ENCODE results near the gene PIK3C2G. TPM values are rescaled to one million over a fixed set of nuclear protein-coding genes. Genes with fewer than 3 reads are reported as not detected.

Gene PIK3C2G
- total RNA-seq, 1 experiment from 2014 or later: not detected

- ChIA-PET CTCF (no interaction called here), POLR2A (no interaction called here), RAD21 (ENCODE audit: low non-redundant PET in 1 of 2, low total read pairs in 2 of 2, uncharacterized antibody in 2 of 2, unreplicated experiment in 2 of 2) (no interaction called here)
- no peaks in the 10 kb centered on the region for H3K9me3 ChIP-seq (ENCODE audit: control insufficient read depth in 1 of 2, insufficient read depth in 1 of 2, low read depth in 1 of 2, low read length in 2 of 2)
- no peak overlapping the region for H2AFZ ChIP-seq (ENCODE audit: low read depth, low read length, poor library complexity, severe bottlenecking)
- no peak overlapping the region for H3K4me2 ChIP-seq (ENCODE audit: low read length)
- no peaks in the 10 kb centered on the region for H3K4me1 ChIP-seq (ENCODE audit: control insufficient read depth in 1 of 2, insufficient read depth in 2 of 2, low read length in 2 of 2)
- H3K9ac ChIP-seq (ENCODE audit: low read length): no peak overlapping the region
- H3K36me3 ChIP-seq (ENCODE audit: control insufficient read depth in 1 of 2, insufficient read depth in 2 of 2, low read length in 2 of 2): no peaks in the 10 kb centered on the region
- no peak for TF ChIP-seq CBX3 (IDR thresholded peaks at IDR 0.05; ENCODE audit: low read depth)
- no TSS peak for BruUV-seq (replicated peaks)
- H3K79me2 ChIP-seq (ENCODE audit: insufficient read depth, low read length): no peaks in the 10 kb centered on the region
- H4K20me1 ChIP-seq (ENCODE audit: insufficient read depth): no peaks in the 10 kb centered on the region
- no peak overlapping the region for H3K27ac ChIP-seq (ENCODE audit: low read depth, low read length)
- H3K27me3 ChIP-seq (ENCODE audit: insufficient read depth, low read length): no peaks in the 10 kb centered on the region
- no peaks in the 10 kb centered on the region for H3K9me2 ChIP-seq (ENCODE audit: insufficient read depth)
- H3K4me3 ChIP-seq (replicated peaks in 1 of 2; ENCODE audit: low read depth in 1 of 2, low read length in 2 of 2): no peak overlapping the region
- intact Hi-C loops (cut with micrococcal nuclease): no loop called here
- ATAC-seq (no peak), DNase-seq (ENCODE audit: low read depth, low spot score) (no peak)
Observed at GRCh38 chr12:18612971-18613370, 351.7 kb downstream of the PIK3C2G start.

GRCh38 chr12:18620986-18621385 is 359.7 kb downstream of the PIK3C2G start:
- POLR2A ChIA-PET: no interaction called here
- H4K20me1 ChIP-seq (ENCODE audit: insufficient read depth): no peaks in the 10 kb centered on the region
- CTCF ChIA-PET: no interaction called here
- H3K79me2 ChIP-seq (ENCODE audit: insufficient read depth, low read length): no peaks in the 10 kb centered on the region
- H3K4me2 ChIP-seq (ENCODE audit: low read length): no peak overlapping the region
- no peaks in the 10 kb centered on the region for H3K9me2 ChIP-seq (ENCODE audit: insufficient read depth)
- no peak overlapping the region for H3K27ac ChIP-seq (ENCODE audit: low read depth, low read length)
- no peak overlapping the region for H3K4me3 ChIP-seq (replicated peaks in 1 of 2; ENCODE audit: low read depth in 1 of 2, low read length in 2 of 2)
- intact Hi-C loops (cut with micrococcal nuclease): no loop called here
- H3K36me3 ChIP-seq (ENCODE audit: control insufficient read depth in 1 of 2, insufficient read depth in 2 of 2, low read length in 2 of 2): no peaks in the 10 kb centered on the region
- no peak for DNase-seq (ENCODE audit: low read depth, low spot score)
- TF ChIP-seq POLR2AphosphoS5 (IDR thresholded peaks at IDR 0.05; ENCODE audit: low read depth, low read length): no peak
- no peak for TF ChIP-seq TCF7L2 (IDR thresholded peaks at IDR 0.05; ENCODE audit: borderline replicate concordance, extremely low read depth, insufficient read depth, insufficient read length)
- TF ChIP-seq ZBTB33 (IDR thresholded peaks at IDR 0.05; ENCODE audit: extremely low read depth, insufficient replicate concordance, low read length): no peak
- no peak for TF ChIP-seq ZNF274 (IDR thresholded peaks at IDR 0.05; ENCODE audit: low read depth, low read length)
- TF ChIP-seq SP1 (IDR thresholded peaks at IDR 0.05; ENCODE audit: low read depth): no peak
- no peak for TF ChIP-seq ELF1 (IDR thresholded peaks at IDR 0.05; ENCODE audit: borderline replicate concordance, low read depth)
- no peak for TF ChIP-seq REST (IDR thresholded peaks at IDR 0.05; ENCODE audit: low read depth)
- no peak for TF ChIP-seq SRF (IDR thresholded peaks at IDR 0.05; ENCODE audit: low read depth)
- no peak for TF ChIP-seq POLR2A (IDR thresholded peaks at IDR 0.05; ENCODE audit: borderline replicate concordance, extremely low read depth, insufficient read depth, insufficient read length)
- TF ChIP-seq CEBPB (IDR thresholded peaks at IDR 0.05; ENCODE audit: low read depth): no peak
- TF ChIP-seq CBX3 (IDR thresholded peaks at IDR 0.05; ENCODE audit: low read depth): no peak
- no peak for TF ChIP-seq FOSL1 (IDR thresholded peaks at IDR 0.05; ENCODE audit: low read depth)
- no peak for TF ChIP-seq RAD21 (IDR thresholded peaks at IDR 0.05; ENCODE audit: low read depth)
- RAD21 ChIA-PET (ENCODE audit: low non-redundant PET in 1 of 2, low total read pairs in 2 of 2, uncharacterized antibody in 2 of 2, unreplicated experiment in 2 of 2): no interaction called here
- H3K4me1 ChIP-seq (ENCODE audit: control insufficient read depth in 1 of 2, insufficient read depth in 2 of 2, low read length in 2 of 2): no peaks in the 10 kb centered on the region
- no peak for ATAC-seq
- no peak overlapping the region for H2AFZ ChIP-seq (ENCODE audit: low read depth, low read length, poor library complexity, severe bottlenecking)
- H3K9ac ChIP-seq (ENCODE audit: low read length): no peak overlapping the region
- no peaks in the 10 kb centered on the region for H3K27me3 ChIP-seq (ENCODE audit: insufficient read depth, low read length)
- BruUV-seq (replicated peaks): no TSS peak
- H3K9me3 ChIP-seq (ENCODE audit: control insufficient read depth in 1 of 2, insufficient read depth in 1 of 2, low read depth in 1 of 2, low read length in 2 of 2): no peaks in the 10 kb centered on the region

Measured in HCT116 (cell line).